Prostate gland (tissue), 2 donors: Measurements from ENCODE around the gene GCGR. TPM values are rescaled to one million over a fixed set of nuclear protein-coding genes. Genes with fewer than 3 reads are reported as not detected.

Experiments
- DNase-seq: peaks from one replicate; pipeline ENCODE4 v3.0.0-alpha.2; 2019; ENCODE audit warnings: low spot score
- H3K27ac ChIP-seq, 2 donors: fragments of 200-600 bp; sonication (generic); 2 replicates each; pipeline ENCODE4 v1.5.1; 2017 to 2019
- H3K27me3 ChIP-seq: fragments of 200-600 bp; sonication (generic); replicated peaks from 2 replicates; pipeline ENCODE4 v1.5.1; 2019; ENCODE audit not compliant: insufficient read depth
- H3K36me3 ChIP-seq, 2 donors: fragments of 200-600 bp; sonication (generic); 1 replicate in 1 of 2; 2 replicates in 1 of 2; pipeline versions ENCODE4 v1.5.1 to v1.8.1; 2017 to 2019
- H3K4me1 ChIP-seq: fragments of 200-600 bp; sonication (generic); replicated peaks from 2 replicates; pipeline ENCODE4 v1.5.1; 2019
- H3K4me3 ChIP-seq, 2 donors: fragments of 200-600 bp; sonication (generic); 2 replicates each; pipeline ENCODE4 v1.5.1; 2017 to 2019
- H3K9me3 ChIP-seq: fragments of 200-600 bp; sonication (generic); 2 replicates; pipeline ENCODE4 v1.5.1; 2017
- CTCF ChIP-seq, 4 experiments: fragments of 200-600 bp in 2 of 4; fragments of 450-650 bp in 2 of 4; sonication (generic) in 2 of 4; IDR thresholded peaks; 1 replicate in 3 of 4; 2 replicates in 1 of 4; pipeline ENCODE4 v1.5.1; 2016 to 2019; ENCODE audit warnings: antibody characterized with exemption in 4 of 4, mild to moderate bottlenecking in 2 of 4, moderate library complexity in 2 of 4
- POLR2A ChIP-seq: fragments of 450-650 bp; IDR thresholded peaks from one replicate; pipeline ENCODE4 v1.6.1; 2016; ENCODE audit warnings: antibody characterized with exemption, mild to moderate bottlenecking
- POLR2AphosphoS5 ChIP-seq: sonication (generic); formaldehyde crosslinking; IDR thresholded peaks from one replicate; pipeline ENCODE4 v1.6.1; 2017; ENCODE audit warnings: antibody characterized with exemption
- WGBS: methylation state at CpG from one replicate; pipeline ENCODE4 v1.1.5; 2018; 5-methylcytosine and 5-hydroxymethylcytosine counted together
- intact Hi-C: fragments of 100-400 bp; cut with DNase I; formaldehyde crosslinking; loops from one replicate; pipeline ENCODE4 v1.14.2; 2022
- total RNA-seq, 2 donors: library from RNA; depleted of rRNA; stranded (reverse); fragments of >200 nt; gene quantifications; one replicate each; pipeline ENCODE4 v1.1.0, GENCODE V29; 2016

Gene GCGR
- total RNA-seq, 2 donors from 2014 or later: 0.97 TPM; not detected in 1

DNA sequence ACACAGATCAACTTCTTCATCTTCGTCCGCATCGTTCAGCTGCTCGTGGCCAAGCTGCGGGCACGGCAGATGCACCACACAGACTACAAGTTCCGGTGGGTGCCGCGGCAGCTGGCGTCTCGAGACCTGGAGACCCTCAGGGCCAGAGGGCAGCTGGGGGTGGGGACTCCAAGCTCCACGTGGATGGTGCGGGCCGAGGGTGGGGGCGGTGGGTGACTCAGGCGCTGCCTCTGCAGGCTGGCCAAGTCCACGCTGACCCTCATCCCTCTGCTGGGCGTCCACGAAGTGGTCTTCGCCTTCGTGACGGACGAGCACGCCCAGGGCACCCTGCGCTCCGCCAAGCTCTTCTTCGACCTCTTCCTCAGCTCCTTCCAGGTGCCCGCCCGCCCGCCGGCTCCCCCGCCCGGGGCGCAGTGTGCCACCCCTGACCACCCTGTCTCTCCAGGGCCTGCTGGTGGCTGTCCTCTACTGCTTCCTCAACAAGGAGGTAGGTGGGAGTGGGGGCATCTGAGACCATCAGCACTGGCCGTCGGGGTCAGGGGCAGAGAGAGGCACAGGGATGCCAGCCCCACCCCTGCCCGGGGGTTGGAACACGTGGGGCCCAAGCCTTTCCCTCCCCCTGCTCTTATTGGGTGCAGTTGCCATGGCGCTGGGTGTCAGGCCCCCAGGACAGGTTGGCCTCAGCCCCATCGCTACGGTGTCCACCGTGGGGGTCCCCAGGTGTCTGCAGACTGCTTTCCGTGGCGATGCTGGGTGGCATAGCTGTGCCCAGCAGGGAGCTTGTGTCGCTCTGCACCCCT is 8.8 kb downstream of the GCGR start:
- DNase-seq: no peak
- H3K4me1 ChIP-seq: no peaks in the 10 kb centered on the region
- intact Hi-C loops: no loop called here
- no peaks in the 10 kb centered on the region for H3K36me3 ChIP-seq
- 90% methylated on average over 35 of the region's 45 CpGs for whole genome bisulfite sequencing
- no peak overlapping the region for H3K27ac ChIP-seq
- H3K9me3 ChIP-seq: no peaks in the 10 kb centered on the region
- TF ChIP-seq POLR2AphosphoS5 (no peak), CTCF (IDR thresholded peaks at IDR 0.05) (no peak), POLR2A (no peak)
- no peaks in the 10 kb centered on the region for H3K27me3 ChIP-seq
- H3K4me3 ChIP-seq: no peak overlapping the region

DNA sequence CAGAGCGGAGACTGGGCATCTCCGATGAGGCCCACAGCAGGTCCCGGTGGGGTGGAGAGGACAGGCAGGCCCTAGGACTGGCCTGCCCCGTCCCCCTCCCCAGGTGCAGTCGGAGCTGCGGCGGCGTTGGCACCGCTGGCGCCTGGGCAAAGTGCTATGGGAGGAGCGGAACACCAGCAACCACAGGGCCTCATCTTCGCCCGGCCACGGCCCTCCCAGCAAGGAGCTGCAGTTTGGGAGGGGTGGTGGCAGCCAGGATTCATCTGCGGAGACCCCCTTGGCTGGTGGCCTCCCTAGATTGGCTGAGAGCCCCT is 9.4 kb downstream of the GCGR start:
- Histone ChIP-seq H3K9me3 (no peaks in the 10 kb centered on the region), H3K4me1 (no peaks in the 10 kb centered on the region), H3K27me3 (no peaks in the 10 kb centered on the region), H3K27ac (no peak overlapping the region), H3K4me3 (no peak overlapping the region), H3K36me3 (no peaks in the 10 kb centered on the region)
- intact Hi-C loops: no loop called here
- TF ChIP-seq POLR2AphosphoS5 (no peak), POLR2A (no peak), CTCF (IDR thresholded peaks at IDR 0.05) (no peak)
- no peak for DNase-seq
- 88% methylated on average over 7 of the region's 15 CpGs for WGBS

DNA sequence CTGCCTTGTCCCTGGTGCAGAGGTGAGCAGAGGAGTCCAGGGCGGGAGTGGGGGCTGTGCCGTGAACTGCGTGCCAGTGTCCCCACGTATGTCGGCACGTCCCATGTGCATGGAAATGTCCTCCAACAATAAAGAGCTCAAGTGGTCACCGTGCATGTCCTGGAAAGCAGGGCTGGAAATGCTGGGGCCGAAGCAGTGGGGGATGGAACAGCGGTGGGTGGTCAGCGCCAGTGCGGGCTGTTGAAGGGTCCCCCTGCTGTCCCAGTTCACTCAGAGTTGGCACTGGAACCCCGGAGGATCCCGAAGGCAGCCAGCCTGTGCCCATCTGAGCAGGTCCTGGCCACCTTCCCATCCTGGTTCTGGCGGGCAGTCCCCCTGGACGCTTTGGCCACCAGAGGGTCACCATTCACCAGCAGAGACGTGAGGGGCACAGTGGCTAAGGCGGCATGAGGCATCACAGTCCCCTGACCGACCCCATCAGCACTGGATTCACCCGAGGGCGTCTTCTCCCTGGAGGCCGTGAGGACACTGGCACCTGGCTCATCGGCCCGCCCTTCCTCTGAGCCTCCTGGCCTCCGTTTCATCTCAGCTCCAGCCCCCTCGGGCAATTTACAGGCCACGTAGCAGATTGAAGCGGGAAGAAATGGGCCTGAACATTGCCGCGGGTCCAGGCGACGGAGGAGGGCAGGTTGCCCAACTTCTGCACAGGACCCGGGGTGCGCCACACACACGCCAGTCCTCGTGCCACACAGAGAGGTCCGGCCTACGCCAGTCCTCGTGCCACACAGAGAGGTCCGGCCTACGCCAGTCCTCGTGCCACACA is 10.1 kb downstream of the GCGR start:
- H3K4me1 ChIP-seq: no peaks in the 10 kb centered on the region
- no peak overlapping the region for H3K27ac ChIP-seq
- H3K9me3 ChIP-seq: no peaks in the 10 kb centered on the region
- intact Hi-C loops: no loop called here
- 80% methylated on average over 35 of the region's 41 CpGs for WGBS
- no peaks in the 10 kb centered on the region for H3K36me3 ChIP-seq
- H3K27me3 ChIP-seq: no peaks in the 10 kb centered on the region
- TF ChIP-seq POLR2A (no peak), CTCF (IDR thresholded peaks at IDR 0.05) (no peak), POLR2AphosphoS5 (no peak)
- no peak for DNase-seq
- no peak overlapping the region for H3K4me3 ChIP-seq

DNA sequence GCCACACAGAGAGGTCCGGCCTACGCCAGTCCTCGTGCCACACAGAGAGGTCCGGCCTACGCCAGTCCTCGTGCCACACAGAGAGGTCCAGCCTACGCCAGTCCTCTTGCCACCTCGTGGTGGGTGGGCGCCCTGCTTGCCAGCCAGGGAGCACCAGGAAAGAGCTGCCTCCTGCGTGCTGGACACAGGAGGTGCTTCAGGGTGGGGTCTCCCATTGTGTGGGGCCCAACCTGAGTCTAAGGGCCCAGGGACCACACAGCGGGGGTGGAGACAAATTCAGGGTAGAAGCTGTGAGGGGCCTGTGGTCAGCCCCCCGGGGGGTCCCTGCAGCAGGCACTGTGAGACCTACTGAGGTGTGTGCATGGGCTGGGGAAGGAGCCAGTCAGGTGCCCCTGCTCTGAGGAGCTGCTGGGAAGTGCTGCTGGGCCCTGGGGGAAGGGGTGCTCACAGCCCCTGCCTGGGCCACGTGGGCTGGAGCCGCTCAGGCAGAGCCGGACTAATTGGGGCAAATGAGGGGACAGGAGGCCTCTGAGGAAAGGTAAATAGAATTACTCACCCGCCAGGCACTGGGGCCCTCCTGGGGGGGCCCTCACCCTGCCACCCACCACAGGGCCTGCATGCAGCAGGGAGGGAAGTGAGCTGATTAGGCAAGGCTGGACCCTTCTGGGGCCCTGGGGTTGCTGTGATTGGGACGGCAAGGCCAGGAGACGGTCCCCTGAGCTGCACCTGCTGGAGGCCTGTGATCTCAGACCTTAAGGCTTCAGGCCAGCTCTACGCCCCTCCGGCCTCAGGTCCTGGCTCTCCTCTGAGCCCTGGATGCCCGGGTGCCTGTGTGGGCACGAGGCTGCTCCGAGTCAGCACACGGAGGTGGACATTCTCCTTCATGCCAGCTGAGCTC is 11.0 kb downstream of the GCGR start:
- Histone ChIP-seq H3K27ac (no peak overlapping the region), H3K4me3 (no peak overlapping the region), H3K36me3 (no peaks in the 10 kb centered on the region), H3K4me1 (no peaks in the 10 kb centered on the region), H3K9me3 (no peaks in the 10 kb centered on the region), H3K27me3 (no peaks in the 10 kb centered on the region)
- DNase-seq: no peak
- WGBS: 44% methylated on average over 22 of the region's 24 CpGs
- no peak for TF ChIP-seq POLR2A
- TF ChIP-seq CTCF (IDR thresholded peaks at IDR 0.05): no peak
- TF ChIP-seq POLR2AphosphoS5: no peak
- intact Hi-C loops: no loop called here
